Fibroblast of skin of abdomen (primary cell): ENCODE measurements around the gene XAB2.

Experiments
- DNase-seq: peaks from one replicate; pipeline ENCODE4 v3.0.0-alpha.2; 2013

Gene XAB2

DNA sequence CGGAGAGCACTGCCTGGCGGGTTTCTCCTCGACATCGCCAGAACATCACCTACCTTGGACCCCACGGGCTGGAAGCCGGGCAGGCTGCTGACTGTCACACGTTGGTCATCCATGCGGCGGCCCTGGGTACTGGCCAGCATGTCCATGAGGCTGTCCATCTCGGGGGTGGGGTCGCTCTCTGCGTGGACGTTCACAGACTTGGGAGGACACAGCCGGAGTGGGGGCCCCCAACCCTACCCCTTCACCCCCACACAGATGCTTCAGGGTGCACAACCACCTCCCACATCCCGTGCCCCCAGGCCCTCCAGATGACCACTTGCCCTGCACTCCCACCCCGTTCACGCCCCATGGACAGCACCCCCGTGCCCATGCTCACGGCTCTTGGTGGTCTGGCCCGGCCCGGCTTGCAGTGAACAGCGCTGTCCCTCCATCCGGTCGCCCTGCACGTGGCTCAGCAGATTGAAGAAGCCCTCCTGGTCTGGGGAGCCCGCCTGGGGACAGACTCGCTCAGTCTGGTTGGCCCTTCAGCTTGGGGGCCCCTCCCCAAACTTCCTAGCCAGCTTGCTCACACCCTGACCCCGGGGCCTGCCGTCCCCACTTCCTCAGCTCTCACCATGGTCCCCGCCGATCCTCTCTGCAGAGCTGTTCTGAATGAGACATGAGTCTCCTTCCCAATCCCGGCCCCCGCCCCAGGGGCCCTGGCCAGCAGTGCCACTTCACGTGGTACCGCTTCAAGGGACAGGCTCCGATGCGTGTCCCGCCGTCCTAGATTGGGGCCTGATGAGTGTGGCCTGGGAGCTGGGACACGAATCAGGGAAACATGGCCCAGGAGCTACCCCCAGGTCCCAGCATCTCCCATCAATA is 3.2 kb upstream of the XAB2 start:
- DNase-seq: no peak

DNA sequence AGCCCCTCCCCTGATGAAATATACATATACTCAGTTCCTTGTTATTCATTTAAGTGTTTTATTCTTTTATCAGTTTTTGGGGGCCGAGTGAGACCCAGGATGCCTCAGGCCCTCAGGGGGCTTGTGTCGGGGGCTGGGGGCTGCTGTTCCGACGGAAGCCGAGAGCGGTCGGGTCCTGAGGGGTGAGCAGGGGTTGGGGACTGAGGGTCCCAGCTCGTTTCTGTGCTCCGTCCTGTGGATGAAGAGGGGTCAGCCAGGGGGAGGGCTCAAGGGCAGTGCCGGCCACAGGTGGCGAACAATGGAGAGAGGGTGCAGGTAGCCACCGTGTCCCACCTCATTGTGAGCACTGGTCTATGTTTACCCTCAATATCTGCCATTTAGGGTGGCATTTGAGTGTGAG is 2.2 kb upstream of the XAB2 start:
- no peak for DNase-seq

DNA sequence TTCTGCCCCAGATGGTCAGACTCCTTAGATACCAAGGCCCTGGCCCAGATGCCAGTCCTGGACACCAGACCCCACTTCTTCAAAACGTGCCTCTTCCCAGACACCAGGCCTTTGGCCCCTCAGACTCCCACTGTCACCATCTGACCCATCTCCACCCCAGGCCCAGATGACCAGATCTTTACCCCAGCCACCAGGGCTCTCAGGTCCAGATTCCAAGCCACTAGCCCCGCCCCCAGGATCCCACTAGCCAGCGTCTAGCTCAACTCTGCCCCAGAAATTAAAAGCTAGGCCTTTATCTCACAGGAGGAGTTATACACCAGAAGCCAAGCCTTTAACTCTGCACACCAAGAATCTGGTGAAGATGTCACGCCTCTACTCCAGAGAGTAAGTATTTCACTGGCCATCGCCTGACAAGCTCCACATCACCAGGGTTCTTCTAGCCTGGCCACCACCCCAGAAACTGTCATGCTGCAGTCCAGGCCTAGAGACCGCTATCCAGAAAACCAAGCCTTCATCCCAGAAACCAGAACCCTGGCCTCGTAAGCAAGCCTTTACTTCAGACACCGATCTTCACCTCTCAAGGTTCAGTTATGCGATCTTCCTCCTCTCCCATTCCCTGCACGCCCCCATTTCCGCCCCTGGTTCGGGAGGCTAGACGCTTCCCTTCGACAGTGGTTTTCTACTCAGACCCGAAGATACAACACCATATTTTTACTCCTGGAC is 595 bp downstream of the XAB2 start:
- DNase-seq: no peak

DNA sequence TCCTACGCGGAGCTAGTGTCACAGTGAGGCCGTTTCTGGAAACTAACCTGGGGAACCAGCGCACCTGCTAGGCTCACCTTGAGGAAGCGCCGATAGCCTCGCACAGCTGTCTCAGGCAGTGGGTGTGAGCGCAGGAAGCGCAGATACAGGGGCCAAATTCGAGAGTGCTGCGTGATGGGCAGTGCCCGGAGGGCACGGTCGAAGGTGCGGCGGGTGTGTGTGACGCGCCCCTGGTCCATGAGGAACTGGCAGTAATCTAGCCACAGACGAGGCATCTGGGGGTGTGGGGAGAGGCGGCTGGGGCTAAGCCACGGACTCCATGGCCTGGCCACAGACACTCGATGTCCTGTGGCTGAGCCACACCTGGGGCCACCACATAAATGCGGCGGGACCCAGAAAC is 2.2 kb downstream of the XAB2 start:
- DNase-seq: no peak

DNA sequence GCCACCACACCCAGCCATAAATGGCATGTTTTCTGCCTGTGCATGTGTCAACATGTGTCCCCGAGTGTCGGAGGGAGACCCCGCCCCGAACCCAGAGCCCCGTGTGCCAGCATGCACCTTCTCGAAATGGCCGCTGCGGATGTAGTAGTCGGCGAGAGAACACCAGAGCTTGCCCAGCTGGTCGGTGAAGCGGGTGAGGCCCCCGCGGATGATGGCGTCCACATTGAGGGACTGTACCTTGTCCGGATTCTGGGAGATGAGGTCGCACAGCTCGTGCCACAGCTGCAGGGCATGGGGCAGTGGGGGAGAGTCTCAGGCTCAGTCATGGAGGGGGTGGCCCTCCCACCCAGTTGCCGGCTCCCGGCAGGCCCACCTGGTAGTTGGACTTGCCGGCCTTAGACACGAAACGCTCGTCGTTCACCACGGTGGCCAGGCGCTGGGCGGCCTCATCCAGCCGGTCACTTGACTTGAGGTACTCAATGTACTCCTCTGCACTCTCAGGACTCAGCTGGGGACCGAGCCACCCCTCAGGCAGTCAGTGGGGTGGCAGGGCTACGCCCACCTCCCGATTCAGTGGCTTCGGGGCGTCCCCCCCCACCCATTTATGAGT is 3.5 kb downstream of the XAB2 start:
- no peak for DNase-seq

DNA sequence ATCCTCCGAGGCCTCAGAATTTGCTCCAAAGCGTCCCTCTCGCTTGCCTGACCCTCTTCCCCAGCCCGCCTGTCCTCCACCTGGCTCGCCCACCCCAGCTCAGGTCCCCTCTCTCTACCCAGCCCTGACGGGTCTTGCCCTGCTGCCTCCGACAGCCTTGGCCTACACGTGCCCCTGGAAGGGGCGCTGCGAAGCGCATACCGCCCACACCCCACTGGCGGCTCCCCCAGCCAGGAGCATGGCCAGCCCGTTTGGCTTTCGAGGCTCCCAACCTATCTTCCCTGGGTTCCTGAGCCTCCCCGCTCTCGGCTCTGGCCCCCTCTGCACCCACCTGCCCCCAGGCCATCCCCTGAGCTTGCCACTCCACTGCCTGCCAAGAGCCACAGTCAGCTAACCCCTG is 4.5 kb downstream of the XAB2 start:
- DNase-seq: no peak

DNA sequence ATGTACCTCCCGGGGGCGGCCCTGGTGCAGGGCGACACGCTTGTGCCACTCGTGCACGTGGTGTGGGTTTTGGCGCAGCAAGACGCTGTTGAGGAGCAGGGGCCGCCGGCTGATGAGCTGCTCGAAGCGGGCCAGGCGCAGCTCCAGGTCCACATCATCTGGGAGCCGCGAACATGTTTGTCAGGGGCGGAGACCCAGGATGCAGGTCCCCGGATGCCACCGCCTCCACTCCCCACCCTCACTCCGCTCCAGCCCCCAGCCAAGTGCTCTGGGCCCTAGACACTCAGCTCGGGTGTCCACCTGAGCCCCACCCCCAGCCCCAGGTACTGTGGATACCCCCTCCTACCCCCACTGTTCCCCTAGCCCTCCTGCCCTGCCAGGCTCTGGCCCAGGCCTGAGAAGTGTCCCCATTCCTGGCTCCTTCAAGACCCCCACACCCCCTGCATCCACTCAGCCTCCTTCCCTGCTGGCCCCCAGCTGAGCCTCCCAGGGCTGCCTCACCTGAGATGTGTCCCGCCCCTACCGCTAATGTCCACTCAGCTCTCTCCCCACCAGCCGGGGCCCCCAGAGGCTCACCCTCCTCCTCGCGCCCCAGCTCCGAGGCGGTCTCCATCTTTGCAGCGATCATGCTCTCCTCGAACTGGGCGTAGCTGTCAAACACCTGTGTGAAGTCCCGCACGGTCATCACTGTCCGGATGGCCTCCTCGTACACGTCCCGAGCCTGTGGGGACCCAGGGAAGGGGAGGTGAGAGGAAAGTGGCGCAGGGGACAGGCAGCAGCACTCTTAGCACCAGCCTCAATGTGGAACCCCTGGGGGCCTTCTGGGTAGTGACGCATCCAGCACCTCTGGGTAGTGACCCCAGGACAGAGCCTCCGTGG is 5.4 kb downstream of the XAB2 start:
- DNase-seq: no peak

DNA sequence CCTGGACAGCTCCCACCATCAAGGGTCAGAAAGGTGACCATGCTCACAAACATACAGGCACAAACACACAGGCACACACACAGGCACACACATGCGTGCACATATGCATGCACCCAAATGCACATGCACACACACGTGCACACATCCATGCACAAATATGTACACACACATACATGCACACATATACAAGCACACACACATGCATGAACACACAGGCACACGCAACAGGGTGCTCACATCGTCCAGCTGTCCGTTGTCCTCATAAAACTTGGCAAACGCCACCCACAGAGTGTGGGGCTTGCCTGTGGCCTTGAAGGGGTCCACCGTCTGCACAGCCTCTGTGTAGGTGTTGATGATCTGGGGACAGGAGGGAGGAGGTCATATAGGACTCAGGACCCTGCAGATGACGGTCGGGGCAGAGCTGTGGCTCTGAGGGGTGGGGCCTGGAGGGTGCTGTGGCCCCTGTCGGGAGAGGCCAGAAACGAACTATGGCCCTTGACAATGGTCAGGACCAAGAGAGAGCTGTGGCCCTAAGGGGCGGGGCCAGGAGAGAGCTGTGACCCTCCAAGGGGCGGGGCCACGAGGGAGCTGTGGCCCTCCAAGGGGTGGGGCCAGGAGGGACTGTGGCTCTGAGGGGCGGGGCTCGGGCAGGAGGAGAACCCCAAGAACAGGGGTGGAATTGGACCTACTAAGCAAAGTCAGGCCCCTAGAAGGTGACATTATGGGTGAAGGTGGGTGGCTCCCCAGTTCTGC is 6.2 kb downstream of the XAB2 start:
- DNase-seq: no peak

DNA sequence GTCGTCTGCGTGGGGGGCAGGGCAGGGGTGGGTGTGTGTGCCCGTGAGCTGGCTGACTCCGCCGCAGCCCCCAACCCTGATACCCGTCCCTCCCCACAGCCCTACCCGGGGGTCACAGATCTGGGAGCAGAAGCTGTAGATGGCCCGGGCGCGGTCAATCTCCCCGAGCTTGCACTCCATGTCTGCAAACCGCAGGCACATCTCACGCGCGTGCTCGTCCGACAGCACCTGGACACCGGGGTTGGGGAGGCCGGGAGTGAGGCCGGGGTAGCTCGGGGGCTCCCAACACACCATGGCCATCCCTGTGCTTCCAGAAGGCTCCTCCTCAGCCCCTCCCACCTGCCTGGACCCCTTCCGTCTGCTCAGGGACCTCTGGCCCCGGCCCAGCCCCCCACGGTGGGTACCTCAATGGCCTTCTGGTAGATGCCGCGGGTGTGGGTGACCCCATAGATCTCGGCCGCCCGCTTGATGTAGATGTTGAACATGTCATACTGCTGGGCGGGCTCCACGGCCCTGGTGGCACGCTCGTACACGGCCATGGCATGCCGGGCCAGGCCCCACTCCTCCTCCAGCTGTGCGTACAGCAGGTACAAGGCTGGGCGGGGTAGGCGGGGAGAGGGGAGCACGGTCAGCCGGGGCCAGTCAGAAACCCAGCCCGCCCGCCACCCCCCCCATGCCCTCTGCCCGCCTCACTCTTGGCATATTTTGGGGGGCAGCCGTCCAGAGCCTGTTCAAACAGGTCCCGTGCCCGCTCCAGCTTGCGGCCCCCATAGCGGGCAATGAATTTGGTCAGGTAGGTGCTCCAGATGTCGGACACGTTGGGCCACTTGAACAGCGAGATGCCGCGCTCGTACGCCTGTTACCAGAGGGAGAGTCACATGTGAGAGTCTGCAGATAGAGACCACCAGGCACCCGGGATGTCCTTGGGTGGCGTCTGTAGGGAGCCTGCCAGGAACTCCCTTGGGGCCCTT is 8.6 kb downstream of the XAB2 start:
- no peak for DNase-seq

DNA sequence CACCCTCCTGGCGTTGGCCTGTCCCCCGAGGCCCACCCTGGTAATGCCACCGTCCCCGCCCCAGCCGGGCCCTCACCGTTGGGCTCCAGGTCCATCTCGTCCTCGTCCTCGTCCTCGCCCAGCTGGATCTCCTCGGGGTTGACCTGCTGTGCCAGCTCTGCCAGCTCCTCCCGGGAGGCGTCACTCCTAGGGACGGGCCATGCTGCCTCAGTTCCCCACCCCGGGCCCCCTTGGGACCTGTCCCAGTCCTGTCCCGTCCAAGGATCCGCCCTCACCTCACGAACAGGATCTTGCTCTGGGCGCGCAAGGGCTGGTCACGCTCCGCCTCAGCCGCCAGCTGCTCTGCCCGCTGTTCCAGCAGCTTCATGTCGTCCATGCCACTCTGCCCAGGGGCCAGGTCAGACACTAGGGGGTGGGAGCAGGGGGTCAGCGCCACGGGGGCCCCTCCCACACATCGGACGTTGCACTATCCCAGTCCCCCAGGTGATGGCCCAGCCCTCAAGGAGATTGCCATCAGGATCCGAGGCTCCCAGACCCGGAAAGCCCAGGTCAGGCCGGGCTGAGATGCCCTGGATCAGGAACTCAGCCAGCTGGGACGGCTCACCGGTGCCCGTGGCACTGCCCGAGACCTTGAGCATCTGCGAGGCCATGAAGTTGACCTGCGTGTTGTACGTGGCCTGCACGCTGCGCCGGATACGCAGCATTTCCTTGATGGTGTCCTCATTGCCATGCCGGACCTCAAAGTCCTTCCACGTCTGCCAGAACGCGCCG is 9.5 kb downstream of the XAB2 start:
- no peak for DNase-seq

DNA sequence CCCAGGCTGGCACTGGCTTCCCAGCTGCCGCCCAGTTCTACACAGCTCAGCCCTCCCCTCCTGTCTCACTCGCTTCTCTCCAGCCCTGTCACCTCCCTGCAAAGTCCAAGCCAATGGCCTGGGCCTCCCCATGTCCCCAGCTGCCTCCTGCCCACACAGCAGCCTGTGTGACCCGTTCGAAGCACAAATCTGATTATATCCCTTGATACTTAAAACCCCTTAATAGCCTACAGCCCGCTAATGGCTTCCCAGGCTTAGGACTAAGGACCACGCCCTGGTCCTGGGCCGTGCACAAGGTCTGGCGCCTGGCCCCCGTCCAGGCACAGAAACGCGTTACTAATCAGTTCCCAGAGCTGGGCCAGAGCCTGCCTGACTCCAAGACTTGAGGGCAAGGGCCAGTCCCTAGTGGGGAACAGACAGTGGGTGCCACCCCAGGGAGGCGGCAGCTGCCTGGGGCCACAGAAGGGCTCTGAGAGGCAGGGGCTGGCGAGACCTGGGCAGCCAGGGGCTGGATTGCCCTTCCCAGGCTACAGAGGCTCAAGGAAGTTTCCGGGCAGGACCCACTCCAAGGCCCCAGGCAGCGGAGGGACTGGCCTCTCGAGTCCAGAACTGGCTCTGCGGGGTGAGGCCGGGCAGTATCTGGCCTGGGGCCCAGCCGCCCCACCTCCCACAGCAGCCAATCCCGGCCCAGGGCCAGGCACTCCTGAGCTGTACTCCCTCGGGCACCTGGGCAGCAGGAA is 10.4 kb downstream of the XAB2 start:
- DNase-seq: no peak

DNA sequence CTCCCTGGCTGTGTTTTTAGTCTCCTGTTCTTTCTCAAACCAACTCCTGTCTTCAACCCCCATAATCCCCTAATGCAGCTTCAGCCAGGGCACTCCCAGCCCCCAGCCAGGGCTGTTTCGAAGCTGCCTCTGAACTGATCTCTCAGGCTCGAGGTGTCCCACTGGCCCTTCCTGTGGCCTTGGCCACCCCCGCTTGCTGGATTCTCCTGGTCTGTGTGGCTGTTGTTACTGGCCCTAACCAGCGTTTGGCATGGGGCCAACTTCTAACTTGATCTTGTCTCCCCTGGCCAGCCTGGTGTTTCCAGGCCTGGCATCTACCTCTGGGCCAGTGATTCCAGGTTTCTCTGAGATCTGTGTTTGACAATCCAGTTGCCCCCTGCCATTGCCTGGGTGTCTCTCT is 11.0 kb downstream of the XAB2 start:
- DNase-seq: no peak

DNA sequence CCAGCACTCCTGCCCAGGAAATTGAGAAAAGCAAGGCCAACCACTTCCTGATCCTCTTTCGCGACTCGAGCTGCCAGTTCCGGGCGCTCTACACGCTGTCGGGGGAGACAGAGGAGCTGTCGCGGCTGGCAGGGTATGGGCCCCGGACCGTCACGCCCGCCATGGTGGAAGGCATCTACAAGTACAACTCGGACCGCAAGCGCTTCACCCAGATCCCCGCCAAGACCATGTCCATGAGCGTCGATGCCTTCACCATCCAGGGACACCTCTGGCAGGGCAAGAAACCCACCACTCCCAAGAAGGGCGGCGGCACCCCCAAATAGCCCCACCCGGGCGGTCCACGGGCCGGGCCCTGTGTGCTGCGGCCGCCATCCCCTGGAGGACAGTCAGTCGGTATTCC is 11.6 kb downstream of the XAB2 start:
- no peak for DNase-seq

DNA sequence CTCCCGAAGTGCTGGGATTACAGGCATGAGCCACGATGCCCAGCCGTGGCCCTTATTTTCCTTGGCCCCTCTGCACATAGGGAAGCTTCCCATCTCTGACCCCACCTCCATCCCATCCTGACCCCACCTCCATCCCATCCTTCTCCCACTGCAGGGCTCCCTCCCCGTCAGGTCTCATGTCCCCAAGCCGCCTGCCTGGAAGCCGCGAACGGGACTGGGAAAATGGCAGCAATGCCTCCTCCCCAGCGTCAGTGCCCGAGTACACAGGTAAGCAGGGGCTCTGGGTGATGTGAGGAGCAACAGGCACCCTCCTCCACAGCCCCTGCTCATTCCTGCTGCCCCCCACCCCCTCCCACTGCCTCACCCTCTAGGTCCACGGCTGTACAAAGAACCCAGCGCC is 12.2 kb downstream of the XAB2 start:
- no peak for DNase-seq

DNA sequence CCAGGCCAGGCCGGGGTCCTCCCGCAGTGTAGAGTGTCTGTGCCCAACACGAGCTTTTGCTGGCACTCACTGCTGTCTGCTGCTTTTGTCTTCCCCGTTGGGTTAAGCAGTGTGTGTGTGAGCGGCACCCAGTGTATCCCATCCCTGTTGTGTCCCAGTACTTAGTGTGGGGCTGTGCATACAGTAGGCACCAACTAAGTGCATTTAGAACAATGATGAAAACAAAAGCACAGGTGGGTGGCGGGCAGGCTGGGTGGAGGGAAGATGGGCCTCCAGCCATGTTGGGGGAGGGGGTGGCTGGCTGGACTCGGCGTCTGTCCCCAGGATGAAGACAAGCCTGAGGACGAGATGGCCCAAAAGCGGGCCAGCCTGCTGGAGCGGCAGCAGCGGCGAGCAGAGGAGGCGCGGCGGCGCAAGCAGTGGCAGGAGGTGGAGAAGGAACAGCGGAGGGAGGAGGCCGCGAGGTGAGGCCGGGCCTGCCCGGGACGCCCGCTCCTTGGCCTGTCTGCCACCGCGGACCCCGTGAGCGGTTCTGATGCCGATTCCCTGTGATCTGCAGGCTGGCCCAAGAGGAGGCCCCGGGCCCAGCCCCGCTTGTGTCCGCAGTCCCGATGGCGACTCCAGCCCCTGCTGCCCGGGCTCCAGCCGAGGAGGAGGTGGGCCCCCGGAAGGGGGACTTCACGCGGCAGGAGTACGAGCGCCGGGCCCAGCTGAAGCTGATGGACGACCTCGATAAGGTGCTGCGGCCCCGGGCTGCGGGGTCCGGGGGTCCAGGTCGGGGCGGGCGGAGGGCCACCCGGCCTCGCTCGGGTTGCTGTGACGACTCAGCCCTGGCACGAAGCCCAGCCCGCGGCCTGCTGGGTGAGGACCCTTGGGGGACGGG is 14.2 kb downstream of the XAB2 start:
- DNase-seq: no peak

DNA sequence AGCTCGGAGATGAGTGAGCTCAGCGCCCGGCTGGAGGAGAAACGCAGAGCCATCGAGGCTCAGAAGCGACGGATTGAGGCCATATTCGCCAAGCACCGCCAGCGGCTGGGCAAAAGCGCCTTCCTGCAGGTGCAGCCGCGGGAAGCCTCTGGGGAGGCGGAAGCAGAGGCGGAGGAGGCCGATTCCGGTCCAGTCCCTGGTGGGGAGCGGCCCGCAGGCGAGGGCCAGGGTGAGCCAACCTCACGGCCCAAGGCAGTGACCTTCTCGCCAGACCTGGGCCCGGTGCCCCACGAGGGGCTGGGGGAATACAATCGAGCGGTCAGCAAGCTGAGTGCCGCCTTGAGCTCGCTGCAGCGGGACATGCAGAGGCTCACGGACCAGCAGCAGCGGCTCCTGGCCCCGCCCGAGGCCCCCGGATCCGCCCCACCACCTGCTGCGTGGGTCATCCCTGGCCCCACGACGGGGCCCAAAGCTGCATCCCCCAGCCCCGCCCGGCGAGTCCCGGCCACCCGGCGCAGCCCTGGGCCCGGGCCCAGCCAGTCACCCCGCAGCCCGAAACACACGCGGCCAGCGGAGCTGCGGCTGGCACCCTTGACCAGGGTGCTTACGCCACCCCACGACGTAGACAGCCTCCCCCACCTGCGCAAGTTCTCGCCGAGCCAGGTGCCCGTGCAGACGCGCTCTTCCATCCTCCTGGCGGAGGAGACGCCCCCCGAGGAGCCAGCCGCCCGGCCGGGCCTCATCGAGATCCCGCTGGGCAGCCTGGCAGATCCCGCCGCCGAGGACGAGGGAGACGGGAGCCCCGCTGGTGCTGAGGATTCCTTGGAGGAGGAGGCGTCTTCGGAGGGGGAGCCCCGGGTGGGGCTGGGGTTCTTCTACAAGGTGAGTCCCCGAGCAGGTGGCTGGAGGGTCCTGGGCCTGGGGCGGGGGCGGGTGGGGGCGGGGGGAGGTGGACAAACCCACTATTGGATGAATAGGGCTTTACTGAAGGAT is 16.8 kb downstream of the XAB2 start:
- DNase-seq: no peak
